Hematopoietic multipotent progenitor cell treated with erythropoietin and hydrocortisone succinate and interleukin-3 and kit ligand, for 15 days (in vitro differentiated cells): ENCODE data around the gene ADCY5.

Source experiments
- DNase-seq: peaks from one replicate; pipeline ENCODE4 v3.0.0-alpha.2; 2015; ENCODE audit warnings: low spot score

Gene ADCY5

DNA sequence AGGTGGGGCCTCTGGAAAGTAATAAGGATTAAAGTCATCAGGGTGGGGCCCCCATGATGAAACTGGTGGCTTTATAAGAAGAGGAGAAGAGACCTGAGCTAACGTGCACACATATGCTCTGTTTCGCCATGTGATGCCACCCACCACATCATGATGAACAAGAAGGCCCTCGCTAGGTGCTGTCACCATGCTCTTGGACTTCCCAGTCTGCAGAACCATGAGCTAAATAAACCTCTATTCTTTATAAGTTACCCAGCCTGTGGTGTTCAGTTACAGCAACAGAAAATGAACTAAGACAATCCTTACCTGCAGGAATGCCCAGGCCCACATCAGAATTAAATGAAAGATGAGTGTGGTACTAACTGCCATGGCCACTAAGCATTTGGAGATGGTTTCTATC lies 79.8 kb downstream of the ADCY5 start:
- no peak for DNase-seq

DNA sequence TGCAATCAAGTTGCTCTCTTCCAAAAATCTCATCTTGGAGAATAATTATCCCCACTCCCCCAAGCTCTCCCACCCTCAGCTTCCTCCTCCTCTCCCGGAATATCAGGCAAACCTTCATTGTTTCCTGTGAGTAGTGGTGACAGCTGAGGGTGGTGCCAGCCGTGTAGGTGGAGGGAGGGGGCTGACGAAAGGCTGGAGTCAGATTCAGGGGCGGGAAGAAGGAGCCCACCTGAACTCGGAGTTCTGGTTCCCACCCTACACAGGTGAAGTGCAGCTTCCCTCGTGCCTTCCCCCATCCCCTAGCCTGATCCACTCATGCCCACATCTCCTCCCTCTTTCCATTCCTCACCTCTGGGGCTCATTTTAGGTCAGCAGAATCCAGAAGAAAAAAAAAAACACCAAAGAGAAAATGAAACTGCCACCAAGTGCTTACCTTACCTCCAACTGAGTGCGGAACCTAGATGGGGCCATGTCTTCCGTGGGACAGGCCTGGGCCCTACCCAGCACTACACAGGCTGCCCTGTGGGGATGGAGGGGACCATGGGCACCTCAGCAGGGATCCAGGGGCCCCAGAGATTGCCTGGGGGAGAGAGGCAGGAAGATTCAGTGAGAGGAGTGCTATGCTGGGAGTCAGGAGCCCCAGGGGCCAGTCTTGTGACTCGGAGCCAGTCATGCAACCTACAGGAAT lies 81.3 kb downstream of the ADCY5 start:
- no peak for DNase-seq

DNA sequence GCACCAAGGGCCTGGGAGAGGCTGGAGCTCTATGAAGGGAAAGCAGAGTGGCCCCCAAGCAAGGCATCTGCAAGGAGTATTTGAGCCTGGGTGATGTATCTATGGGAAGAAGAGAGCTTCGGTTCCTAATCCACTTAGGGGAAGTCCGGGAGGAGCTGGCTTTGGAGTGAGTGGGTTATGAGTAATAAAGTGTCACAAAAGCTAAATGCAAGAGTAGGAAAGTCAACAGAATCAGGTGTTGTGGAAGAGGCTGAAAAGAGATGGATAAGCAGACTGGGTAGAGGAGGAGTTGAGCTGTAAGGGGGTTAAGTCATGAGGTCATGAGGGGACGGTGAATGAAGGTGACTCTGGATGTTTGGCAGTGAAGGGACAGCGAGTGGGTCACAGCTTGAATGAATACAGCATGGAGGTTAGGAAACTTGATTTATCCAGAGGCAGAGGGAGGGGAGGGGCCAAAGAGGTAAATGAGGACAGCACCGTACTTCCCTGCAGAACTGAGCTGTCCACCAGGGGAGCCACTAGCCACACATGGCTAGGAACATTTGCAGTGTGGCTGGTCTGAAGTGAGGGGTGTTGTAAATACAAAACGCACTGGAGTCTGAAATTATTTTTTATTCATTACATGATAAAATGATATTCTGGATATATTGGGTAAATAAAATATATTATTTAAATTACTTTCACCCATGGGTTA lies 83.3 kb downstream of the ADCY5 start:
- DNase-seq, result peak; percentile 12

DNA sequence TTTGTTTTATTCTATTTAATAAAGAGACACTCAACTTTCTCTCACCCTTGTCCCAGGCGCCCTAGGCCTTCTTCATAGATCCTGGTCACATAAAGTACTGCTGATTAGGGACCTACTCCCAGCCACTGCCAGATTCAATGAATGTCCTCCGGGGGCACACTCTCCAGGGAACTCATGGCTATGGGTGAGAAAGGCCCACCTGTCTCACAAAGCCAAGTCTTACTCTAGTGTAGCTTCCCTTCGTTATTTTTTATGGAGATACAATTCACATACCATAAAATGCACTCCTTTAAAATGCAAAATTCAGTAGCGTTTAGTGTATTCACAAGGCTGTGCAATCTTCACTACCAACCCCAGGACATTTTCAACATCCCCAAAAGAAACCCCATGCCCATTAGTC lies 87.8 kb downstream of the ADCY5 start:
- no peak for DNase-seq

DNA sequence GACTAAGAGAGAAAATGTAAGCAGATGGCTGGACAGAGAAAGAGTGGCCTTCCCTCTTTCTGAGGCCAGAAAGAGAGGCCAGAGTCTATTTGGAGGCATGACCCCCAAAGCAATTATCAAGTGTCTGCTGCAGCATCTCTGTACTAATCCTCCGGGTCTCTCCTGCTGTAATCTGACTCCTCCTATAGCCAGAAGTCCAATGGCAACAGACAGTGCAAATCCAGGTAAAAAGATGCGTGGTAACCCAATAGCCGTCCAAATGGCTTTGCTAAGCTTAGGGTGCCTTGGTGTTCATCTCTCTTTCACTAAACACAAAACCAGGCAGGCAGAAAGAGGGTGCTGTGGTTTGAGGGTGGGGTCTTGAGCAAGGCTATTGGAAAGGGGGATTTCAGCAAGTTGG lies 91.6 kb downstream of the ADCY5 start:
- no peak for DNase-seq

DNA sequence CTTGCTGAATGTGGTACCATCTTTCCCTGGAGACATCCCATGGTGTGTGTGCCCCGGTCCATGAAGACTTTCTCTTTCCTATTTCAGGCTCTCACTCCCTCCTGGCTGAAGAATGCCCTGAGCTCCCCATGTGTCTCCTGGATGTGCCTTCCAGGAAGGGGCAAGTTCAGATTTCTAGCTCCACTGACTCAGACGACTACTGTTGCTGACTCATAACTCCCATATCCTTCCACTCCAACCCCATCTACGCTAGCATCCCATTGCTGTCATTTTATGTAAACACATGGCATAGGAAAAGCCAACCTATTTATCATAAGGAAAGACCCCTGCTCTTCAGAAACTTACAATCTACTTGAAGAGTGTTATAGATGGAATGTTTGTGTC lies 95.0 kb downstream of the ADCY5 start:
- no peak for DNase-seq

DNA sequence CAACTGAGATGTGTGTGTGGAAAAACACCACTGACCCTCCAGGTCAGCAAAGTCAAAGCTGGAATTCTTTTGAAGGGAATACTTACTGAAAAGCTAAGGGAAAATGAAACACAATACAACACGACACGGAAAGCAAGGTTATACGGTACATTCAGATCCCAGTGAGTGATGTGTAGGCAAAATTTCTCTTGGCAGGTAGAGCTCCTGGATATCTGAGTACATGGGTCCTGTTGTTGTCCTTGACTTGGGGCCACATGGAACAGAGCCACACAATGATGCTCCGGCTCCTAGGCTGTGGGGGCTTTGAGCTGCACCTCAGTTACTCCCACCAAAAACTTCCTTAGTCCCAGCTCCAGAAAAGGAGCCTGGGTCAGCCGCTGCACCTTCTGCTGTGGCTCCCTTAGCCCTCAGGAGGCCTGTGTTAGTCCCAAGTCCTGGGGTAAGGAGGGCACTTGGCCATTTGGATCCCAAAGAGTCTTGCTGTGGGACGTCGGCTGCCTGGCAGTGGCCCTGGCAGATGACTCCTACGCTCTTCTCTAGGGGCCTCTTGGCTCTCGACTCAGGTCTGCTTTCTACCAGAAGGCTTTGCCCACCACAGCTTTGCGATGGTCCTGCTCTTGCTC lies 95.6 kb downstream of the ADCY5 start:
- DNase-seq, result no peak

DNA sequence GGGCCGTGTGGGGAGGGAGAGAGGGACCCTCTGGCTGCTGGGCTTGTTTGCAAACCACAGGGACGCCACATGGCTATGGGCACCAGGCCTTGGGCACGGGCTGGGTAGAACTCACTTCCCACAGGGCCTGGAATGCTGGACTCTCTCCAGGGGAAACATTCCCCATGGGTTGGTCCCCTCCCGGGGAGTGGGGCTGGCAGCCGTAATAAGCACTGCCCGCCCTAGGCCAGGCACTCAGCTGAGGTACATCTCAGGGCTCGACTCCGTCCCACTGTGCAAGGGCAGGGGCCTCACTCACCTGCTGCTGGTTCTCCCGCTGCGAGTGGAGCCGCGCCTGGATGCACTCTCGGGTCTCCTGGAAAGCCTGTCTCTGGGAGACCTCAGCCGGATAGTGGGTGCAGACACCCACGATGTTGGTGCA lies 96.7 kb downstream of the ADCY5 start:
- no peak for DNase-seq

DNA sequence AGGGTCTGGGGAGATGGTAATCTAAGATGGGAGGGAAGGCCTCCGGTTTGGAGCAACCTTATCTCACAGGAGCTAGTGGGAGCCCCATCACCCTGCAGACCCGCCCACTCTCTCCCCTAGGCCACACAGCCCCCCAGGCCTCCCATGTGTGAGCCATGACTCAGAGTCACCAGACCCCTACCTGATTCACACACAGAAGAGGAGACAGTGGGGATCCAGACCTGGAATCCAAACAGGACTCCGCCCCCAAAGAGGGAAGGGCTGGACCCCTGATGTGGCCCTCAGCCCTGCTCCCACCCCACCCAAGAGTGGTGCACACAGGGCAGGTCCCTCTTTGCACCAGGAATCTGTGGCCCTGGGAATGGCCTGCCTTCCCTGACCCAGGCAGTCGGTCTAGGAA lies 97.4 kb downstream of the ADCY5 start:
- no peak for DNase-seq

DNA sequence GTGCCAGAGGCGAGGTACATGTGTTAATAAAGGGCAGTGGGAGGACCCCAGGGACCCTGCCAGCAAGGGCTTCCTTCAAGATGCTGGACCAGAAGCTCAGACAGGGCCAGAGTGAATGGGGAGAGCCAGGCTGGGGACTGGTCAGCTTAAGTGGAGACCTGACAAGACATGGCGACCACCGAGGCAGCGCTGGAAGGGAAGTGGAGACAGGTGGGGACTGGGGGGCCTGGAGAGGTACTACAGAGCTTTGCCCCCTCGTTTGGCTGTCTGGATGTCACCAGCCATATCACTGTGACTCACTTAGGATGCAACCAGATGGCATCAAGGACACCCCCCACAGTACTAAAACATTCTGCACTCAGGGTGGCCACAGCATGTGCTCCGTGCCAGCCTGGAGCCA lies 97.9 kb downstream of the ADCY5 start:
- no peak for DNase-seq

DNA sequence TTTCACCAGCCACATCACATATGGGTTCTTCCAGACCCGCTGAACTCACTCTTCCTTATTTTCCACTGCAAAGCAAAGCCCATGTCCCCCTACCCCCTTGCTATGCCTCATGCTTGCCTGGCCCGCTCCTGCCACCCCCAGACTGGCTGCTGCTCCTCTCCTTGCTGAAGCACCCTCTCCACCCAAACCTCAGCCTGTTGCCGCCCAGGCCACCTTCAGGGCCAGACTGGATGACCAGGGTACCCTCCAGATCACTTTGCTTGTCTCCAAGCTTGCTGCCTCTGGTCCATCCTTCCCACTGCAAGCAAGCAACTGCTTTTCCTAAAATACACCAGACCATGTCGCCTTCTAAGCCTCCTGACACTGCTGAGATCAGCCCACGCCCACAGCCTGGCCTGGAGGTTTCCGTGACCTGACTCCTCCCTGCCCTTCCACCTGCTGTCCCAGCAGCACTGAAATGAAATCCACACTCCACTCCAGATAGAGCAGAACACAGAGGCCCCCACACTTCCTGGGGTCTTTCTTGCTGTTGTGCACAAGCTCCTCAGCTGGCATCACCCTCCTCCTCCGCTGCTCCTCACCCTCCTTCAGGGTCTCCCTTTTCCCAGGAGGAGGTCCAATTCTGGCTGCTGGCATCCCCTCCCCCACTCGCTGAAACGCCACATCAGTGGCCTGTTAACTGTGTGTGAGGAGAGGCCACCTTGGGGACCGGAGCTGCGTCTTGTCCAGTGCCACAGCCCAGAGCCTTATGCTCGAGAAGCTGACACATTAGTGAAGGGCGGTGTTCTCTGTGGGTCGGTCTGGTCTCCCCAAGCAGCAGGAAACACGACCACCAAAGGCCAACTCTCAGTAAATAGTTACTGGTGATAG lies 99.1 kb downstream of the ADCY5 start:
- DNase-seq, result peak; percentile 38

DNA sequence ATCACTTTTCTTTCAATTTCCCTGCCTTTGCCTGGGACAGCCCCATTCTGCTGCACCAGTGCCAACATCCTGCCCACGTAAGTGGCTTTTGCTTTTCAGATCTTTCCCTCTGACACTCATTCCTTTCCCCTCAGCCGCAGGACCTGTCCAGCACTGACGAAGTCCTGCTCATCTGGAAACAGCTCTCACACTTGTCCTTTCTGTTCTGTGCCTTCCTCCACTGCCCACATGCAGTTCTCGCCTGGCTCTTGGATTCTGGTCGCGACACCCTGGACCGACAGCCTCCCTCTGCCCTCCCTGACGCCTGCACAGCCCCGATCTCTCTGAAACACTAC lies 99.7 kb downstream of the ADCY5 start:
- no peak for DNase-seq

DNA sequence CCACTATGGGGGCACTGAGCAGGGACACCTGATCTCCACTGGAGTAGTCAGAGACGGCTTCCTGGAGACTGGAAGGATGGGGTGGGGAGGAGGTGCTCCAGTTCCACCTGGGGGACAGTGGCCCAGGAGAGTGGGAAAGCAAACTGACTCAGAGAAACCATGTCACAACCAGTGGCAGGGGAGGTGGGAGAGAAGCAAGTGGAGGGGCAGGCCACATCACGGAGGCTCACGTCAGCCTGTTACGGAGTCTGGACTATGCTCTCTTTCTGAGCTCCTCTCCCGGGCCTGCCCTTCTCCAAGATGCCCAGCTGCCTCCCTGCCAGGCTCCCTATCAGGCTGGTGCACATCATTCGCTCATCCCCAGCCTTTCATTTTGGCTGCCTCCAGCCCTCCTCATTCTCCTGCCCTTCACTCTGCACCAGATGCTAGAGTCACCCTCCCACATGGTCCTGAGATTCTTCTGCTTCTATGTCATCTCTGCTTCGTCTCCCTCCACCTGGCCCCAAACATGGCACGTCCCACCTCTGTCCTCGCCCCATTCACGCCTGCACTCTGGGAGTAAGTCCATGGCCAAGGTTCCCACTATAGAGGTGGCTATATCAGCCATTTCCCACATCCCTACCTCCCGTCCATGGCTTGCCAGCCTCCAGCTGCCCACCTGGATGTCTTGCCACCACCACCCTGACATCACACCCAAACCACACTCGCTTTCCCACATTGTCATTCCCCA lies 100.3 kb downstream of the ADCY5 start:
- no peak for DNase-seq

DNA sequence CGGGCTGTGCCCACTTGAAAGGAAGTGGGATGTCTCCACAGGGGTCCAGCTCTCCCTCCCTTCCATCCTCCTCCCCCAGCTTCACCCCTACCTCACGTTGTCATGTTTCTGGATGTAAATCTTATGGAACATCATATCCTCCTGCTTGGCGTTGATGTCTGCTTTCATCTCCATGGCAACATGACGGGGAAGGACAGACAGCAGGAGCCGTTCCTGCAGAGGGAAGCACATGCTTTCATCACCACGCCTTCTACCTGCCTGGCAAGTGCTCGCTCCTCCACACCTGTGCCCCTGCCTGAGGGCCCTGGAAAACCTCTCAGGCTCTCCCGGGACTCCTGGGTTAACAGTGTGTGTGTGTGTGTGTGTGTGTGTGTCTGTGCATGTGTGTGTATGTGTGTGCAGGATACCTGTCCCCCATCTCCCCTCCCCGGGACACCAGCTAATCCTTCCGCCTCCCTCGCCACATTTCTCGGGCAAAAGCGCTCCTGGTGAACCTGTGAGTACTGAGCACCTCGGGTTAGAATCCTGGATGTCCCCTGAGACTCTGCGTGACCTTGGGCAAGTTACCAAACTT lies 101.1 kb downstream of the ADCY5 start:
- peak; percentile 49 for DNase-seq

DNA sequence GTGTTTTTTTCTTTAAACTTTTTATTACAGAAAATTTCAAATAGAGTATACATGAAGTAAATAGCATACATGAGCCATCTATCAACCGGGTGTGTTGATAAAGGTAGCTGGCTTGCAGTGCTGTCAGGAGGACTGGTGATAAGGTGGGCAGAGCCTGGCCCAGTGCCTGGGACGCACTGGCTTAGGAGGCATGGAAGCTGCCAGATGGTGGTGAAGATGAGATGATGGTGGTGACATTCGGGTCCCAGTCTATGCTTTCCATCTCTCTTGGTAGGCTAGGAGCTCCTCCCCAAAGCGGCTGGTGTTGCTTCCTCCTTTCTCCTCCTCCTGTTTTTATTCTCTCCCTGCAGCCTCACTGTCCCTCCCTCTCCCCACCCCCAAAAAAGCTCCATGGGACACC lies 101.7 kb downstream of the ADCY5 start:
- peak; percentile 88 for DNase-seq

DNA sequence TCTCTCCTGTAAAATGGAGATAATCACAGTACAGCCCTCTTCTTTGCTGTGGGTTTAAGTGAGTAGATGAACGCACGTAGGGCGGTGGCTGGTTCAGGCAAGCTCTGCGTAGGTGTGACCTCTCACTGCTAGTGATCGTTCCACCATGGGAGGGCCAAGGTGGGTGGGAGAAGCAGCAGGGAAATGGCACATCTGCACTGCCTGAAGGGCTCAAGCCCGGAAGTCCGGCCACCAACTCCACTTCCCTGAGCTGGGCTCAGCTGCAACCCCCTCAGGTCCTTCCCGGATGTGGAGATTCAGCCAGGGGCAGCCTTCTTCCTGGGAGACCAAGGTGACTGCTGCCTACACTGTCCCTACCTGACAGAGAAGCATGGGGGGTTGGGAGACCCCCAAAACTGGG lies 102.9 kb downstream of the ADCY5 start:
- peak; percentile 63 for DNase-seq

DNA sequence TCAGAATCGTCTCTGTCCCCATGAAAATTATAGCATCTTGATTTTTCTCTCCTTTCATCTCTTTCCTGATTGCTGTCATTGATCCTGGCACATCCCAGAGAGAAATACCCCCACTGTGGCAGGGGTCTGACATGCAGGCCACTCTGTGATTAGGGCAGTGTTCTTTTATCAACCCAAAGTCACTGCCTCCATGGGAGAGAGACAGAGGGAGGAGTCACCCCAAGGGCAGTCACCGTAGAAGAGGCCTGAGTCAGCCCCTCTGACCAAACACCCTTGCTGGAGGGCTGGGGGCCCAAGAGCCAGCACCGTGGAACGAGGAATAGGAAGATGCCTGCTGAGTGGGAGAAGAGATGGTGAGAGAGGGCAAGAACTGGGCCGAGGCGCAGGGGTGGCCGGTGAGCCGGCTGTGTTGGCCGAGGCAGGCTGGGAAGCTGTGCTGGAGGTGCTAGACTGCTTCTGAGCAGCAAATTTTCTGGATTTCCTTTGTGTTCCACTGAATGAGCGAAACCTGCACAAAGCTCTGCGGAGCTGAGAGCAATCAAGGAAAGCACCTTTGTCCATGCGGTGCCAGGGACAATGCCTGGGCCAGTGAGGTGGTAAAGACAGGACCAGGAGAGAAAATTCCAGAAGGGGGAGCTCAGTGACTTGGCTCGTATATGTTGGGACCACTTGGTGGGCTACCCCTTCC lies 103.8 kb downstream of the ADCY5 start:
- peak; percentile 34 for DNase-seq

DNA sequence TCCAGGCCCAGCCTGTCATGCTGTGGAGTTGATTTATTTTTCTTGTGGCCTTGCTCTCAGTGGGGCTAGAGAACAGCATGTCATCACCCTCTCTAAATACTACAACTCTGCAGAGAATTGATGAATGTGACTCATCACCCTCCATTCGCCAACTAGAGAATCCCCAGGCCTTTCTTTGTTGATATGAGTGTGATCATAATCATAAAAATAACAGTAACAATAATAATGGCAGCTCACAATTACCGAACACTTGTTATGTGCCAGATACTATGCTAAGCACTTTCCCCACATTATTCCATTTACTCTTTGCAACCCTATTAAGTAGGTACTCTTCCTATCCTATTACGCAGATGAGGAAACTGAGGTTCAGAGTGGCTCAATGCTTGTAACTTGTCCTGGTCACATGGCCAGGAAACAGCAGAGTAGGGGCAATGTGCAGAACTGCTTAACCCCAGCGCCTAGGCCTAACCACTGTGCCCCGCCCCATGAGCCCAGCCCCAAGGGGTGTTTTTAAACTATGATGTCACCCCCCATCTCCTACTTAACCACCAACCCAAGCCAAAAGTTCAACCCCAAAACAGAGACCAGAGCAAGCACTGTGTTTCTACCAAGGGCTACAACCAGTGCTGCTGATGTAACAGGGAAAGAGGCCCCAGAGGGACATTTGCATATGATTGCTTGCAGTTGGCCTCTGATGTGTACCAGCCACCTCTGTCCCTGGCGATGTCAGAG lies 104.5 kb downstream of the ADCY5 start:
- peak; percentile 51 for DNase-seq

DNA sequence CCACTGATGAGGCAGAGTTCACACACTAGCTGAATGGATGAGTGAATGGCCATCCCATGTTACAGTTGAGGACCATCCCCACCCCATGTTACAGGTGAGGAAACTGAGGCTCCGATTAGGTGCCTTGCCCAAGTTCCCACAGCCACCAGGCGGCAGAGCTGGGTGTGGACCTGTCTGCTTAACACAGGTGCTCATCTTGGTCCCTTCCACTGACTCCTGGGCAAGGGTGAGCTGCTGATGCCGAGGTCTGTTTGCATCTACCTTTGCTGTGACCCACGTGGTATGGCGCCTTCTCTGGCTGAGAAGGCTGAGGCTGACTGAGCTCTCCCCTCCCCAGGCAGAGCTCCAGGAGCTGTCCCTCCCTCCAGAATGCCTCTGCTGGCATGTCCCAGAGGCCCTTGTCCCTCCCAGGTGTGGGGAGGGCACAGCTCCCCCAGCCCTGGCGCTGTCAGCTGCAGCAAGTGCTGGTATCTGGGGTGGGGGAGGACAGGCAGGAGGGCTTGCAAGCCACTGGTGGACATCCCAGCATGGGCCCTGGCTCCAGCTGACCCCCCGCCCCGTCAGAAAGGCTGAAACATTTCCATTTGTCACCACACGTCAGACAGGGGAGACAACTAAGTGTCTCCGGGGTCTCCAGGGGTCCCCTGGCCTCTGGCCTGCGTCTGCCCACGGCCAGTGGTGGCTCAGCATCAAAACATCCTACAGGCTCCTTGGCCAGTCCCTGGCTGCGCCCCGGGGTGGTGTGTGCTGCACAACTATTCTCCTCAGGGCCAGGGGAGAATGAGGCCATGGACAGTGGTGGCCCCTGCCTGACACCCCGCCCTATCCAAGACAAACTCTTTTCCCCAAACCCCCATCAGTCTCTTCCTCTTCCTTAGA lies 105.4 kb downstream of the ADCY5 start:
- DNase-seq, result no peak
